ENCODE data around the gene SAMD13.
"Not testable (repeated sequence)": the region's sequence is repeated elsewhere in the genome, so short reads cannot be mapped to it uniquely, and the experiment has no call there.

SAMD13 gene

GRCh38 chr1:84286071-84286470 is 15.4 kb upstream of the SAMD13 start:
- no peak for DNase-seq (ENCODE audit: low read depth in 2 of 2)

- DNase-seq (ENCODE audit: low read depth in 2 of 2): not testable (repeated sequence)
Observed at GRCh38 chr1:84287389-84287788, 14.1 kb upstream of the SAMD13 start.

- no peak for DNase-seq (ENCODE audit: low read depth in 2 of 2)
Observed at GRCh38 chr1:84289169-84289785, 12.2 kb upstream of the SAMD13 start.

- no peak for DNase-seq (ENCODE audit: low read depth in 2 of 2)
Observed at GRCh38 chr1:84291882-84292655, 9.4 kb upstream of the SAMD13 start.

GRCh38 chr1:84293766-84294165 is 7.7 kb upstream of the SAMD13 start:
- DNase-seq (ENCODE audit: low read depth in 2 of 2): no peak

GRCh38 chr1:84294751-84295150 is 6.8 kb upstream of the SAMD13 start:
- DNase-seq (ENCODE audit: low read depth in 2 of 2): no peak

GRCh38 chr1:84297546-84298244 is 3.8 kb upstream of the SAMD13 start:
- no peak for DNase-seq (ENCODE audit: low read depth in 2 of 2)

GRCh38 chr1:84298328-84298683 is 3.2 kb upstream of the SAMD13 start:
- DNase-seq (ENCODE audit: low read depth in 2 of 2): peak; percentile 19 to 34

GRCh38 chr1:84298684-84299535 is 2.6 kb upstream of the SAMD13 start:
- peak; percentile 7 to 17 for DNase-seq (ENCODE audit: low read depth in 2 of 2)

- no peak for DNase-seq (ENCODE audit: low read depth in 2 of 2)
Observed at GRCh38 chr1:84299536-84300170, 1.9 kb upstream of the SAMD13 start.

GRCh38 chr1:84300501-84300900 is 1.0 kb upstream of the SAMD13 start:
- no peak for DNase-seq (ENCODE audit: low read depth in 2 of 2)

- DNase-seq (ENCODE audit: low read depth in 2 of 2): no peak
Observed at GRCh38 chr1:84301785-84302385, 377 bp downstream of the SAMD13 start.

- no peak for DNase-seq (ENCODE audit: low read depth in 2 of 2)
Observed at GRCh38 chr1:84303314-84303830, 1.9 kb downstream of the SAMD13 start.

GRCh38 chr1:84307398-84307797 is 5.9 kb downstream of the SAMD13 start:
- DNase-seq (ENCODE audit: low read depth in 2 of 2): no peak

- DNase-seq (ENCODE audit: low read depth in 2 of 2): no peak
Observed at GRCh38 chr1:84311296-84311695, 9.8 kb downstream of the SAMD13 start.

- no peak for DNase-seq (ENCODE audit: low read depth in 2 of 2)
Observed at GRCh38 chr1:84319662-84320061, 18.2 kb downstream of the SAMD13 start.

GRCh38 chr1:84327830-84328229 is 26.3 kb downstream of the SAMD13 start:
- DNase-seq (ENCODE audit: low read depth in 2 of 2): no peak

- DNase-seq (ENCODE audit: low read depth in 2 of 2): no peak
Observed at GRCh38 chr1:84330125-84330984, 28.8 kb downstream of the SAMD13 start.

GRCh38 chr1:84339503-84339902 is 38.0 kb downstream of the SAMD13 start:
- no peak for DNase-seq (ENCODE audit: low read depth in 2 of 2)

- no peak for DNase-seq (ENCODE audit: low read depth in 2 of 2)
Observed at GRCh38 chr1:84344286-84344685, 42.8 kb downstream of the SAMD13 start.
